Islet precursor cell (in vitro differentiated cells): ENCODE data around the gene KIF14.

Experiments used
- DNase-seq: peaks from one replicate; pipeline ENCODE4 v3.0.0-alpha.2; 2018

Gene KIF14, protein sequence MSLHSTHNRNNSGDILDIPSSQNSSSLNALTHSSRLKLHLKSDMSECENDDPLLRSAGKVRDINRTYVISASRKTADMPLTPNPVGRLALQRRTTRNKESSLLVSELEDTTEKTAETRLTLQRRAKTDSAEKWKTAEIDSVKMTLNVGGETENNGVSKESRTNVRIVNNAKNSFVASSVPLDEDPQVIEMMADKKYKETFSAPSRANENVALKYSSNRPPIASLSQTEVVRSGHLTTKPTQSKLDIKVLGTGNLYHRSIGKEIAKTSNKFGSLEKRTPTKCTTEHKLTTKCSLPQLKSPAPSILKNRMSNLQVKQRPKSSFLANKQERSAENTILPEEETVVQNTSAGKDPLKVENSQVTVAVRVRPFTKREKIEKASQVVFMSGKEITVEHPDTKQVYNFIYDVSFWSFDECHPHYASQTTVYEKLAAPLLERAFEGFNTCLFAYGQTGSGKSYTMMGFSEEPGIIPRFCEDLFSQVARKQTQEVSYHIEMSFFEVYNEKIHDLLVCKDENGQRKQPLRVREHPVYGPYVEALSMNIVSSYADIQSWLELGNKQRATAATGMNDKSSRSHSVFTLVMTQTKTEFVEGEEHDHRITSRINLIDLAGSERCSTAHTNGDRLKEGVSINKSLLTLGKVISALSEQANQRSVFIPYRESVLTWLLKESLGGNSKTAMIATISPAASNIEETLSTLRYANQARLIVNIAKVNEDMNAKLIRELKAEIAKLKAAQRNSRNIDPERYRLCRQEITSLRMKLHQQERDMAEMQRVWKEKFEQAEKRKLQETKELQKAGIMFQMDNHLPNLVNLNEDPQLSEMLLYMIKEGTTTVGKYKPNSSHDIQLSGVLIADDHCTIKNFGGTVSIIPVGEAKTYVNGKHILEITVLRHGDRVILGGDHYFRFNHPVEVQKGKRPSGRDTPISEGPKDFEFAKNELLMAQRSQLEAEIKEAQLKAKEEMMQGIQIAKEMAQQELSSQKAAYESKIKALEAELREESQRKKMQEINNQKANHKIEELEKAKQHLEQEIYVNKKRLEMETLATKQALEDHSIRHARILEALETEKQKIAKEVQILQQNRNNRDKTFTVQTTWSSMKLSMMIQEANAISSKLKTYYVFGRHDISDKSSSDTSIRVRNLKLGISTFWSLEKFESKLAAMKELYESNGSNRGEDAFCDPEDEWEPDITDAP (N-terminal part only)

DNA sequence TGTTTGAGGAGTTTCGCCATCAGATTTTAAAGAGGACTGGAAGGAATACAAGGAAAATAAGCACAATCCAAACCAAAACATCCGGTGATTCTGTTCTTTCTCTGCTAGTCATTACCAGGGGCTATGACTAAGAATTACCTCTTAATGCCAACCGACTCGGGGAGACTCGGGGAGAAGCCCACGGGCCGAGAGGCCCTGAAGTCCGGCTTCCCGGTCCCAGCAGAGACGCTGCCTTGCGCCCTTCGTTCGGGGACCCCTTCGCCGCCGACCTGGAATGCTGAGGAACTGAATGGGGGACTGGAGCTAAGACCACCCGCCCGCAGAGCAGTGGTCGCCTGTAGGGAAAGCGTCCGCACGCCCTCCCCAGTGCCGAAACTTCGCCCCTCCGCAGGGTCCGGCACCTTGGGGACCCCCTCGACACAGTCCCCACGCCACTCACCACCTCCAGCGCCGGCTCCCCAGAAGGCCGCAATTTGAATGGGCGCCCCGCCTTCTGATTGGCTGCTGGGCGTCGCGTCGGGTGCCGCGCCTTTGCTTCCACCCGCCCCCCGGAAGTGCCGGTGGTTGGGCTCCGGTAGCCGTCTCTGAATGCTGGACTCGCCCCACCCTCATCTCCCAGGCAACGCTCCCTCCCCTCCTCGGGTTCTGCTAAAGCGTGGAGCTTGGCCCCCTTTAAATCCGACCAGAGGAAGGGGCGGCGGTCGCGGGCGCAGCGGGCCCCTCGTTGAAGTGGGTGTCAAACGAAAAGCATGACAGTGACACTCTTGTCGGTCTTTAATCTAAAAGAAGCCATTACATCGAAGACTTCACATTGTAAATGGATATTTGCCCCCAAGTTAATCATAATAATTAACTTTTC lies at the start of gene KIF14:
Gene KIF14 (minus strand): TSS at position 479 of the 859 bp plus-strand sequence. CDS start 2,028 bp downstream, outside the sequence.
- peak; percentile 97 for DNase-seq

DNA sequence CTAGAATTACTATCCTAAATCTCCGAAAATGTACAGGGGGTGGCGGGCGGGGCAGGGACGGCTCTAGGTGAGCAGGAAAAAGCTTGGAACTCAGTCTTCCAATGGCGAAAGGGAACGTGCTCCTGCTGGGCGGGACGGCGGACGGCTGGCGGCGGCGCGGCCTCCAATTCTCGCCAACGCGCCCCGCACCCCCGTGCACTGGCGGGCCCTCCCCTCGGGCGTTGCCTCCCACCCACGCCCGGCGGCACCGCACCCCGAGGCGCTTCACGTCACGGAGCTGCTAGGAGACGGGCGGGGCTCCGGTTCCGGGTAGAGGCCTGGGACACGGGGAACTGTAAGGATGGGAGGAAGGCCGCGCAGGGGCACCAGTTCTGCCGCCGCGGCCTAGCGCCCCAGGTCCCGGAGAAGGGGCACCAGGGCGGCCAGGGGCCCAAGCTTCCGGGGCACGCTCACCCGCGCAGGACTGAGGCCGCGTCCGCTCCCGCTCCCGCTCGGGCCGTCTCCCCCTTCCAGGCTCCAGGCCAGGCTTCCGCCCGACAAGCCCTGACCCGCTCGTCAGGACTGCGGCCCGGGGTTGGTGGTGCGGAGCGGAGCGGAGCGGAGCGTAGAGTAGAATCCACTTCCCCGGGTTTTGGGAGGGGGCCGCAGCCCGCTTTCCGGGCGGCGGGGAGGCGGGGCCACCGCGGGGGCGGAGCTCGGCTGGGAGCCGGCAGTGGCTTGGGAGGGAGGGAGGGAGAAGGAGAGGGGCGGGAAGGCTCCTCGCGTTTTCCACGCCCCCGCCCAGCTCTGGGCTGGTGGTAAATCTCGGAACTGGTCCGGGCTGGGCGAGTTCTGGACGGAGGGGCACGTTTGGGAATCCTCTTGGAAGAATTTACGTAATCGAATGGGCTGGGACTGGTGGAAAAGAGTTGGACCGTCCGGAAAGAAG lies 49.0 kb upstream of the KIF14 start, which contains the start of gene DDX59:
Gene DDX59 (minus strand): TSS at position 594 of the 928 bp plus-strand sequence. CDS start 3,167 bp downstream, outside the sequence.
- peak; percentile 99 for DNase-seq

DNA sequence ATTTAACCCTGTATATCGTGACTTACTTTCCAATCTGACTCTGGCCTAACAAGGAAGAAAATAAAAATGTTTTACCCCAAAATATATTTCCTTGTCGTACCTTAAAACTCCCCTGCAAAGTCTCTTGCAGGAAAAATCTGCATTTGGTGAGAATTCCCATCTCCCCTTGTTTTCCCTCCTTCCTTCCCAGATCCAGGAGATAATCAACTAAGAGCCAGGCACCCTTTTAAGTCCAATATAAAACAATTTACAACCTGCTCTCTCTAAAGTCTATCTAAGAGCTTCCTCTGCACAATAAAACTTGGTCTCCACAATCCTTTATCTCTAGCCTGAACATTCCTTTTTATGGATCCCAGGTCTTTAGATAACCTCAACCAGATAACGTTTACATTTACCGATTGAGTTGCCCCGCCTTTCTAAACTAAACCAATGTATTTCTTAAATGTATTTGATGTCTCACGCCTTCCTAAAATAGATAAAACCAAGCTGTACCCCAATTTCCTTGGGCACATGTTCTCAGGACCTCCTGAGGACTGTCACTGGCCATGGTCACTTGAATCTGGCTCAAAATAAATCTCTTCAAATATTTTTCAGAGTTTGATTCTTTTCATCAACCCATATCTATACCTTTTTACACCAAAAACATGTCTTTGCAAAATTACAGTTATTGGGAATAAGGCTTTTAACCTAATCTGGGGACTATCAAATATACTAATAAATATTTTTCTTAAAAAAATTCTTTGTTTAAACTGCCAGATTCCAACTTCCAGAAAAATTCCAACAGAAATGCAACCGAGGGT lies 48.2 kb upstream of the KIF14 start:
- DNase-seq = no peak

DNA sequence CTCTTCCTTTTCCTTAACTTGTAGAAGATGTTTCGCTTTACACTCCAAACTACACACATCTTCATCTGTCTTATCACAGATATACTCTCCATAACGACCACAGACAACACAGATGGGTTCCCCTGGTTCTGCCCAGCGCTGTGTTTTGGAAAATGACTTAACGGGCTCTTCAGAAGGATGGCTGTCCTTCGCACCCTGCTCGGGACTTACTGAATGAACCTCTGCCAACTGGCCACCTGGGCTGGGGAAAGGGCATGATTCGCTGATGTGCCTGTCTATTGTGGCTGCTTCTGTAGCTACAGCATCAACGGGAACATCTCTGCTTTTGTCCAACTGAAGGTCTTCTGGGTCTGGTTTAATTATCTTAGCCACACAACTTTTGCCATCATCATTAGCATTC lies 45.8 kb upstream of the KIF14 start:
- no peak for DNase-seq

DNA sequence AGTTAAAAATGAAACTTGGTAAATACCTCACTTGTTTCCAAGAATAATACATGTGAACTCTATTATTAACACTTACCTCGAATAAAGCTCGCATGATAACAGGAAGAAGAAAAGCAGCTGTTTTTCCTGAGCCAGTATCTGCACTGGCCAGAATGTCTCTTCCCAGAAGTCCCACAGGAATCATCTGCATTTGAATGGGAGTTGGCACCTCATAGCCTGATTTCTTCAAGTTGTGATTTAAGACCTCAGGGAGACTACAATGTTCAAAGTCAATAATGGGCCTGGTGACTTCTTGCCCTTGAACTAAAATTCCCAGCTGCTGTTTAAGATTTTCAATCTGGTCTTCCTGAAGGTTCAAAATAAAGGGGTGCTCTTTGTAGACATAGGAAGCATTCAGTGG lies 45.3 kb upstream of the KIF14 start:
- no peak for DNase-seq

DNA sequence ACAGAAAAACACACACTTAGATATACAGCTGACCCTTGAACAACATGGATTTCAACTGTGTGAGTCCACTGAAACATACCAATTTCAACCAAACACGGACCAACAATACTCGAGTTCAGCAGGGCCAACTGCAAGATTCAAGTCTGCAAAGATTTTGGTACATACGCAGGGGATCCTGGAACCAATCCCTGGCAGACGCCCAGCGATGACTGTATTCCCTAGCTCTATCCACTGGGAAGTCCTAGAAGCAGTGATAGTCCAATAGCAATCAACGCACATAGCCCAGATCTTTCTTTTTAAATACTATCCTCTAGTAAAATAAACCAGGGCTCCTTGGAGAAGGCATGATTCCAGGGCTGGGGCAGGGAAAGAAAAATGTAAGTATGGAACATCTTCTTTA lies 40.2 kb upstream of the KIF14 start:
- DNase-seq = no peak

DNA sequence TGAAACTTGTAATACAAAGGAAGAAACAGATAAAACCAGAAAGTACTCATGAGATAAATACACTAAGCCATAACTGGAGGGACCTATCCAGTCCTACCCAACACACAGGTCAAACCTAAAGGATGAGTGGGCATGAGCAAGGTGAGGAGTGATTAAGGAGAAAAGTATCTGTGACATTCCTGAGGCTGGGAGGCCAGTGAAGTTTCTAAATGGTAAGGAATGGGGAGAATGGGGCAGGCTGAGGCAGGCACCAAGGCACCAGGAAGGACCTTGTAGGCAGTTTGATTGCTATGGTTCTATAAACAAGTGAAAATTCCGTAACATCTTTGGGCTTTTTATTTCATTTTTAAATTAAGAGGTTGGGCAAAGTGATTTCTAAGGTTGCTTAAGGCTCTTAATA lies 38.7 kb upstream of the KIF14 start:
- DNase-seq = peak; percentile 90

DNA sequence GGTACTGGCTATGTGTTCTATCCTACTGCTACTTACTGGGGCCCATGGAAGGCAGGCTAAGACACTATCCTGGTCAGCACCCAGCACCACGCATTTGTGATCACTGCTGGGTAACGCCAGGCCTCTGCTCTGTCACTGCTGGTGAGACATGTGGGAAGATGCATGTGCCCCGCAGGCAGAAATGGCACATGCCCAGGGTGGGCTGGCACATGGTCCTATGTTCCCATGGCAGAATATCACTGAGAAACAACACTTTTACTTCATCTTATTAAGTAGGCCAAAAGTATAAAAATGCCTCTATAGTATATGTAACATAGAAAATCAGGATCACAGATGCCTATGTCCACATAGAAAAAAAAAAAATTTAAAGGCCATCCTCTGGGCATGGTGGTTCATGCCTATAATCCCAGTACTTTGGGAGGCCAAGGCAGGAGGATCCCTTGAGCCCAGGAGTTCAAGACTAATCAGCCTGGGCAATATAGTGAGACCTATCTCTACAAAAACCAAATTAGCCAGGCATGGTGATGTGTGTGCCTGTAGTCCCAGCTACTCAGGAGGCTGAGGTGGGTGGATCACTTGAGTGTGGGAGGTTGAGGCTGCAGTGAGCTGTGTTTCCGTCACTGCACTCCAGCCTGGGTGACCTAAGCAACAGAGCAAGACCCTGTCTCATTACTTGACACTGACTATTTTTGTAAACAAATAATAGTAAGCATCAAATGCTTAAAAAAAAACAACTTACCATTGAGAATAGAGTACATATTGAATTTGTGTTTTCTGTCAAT lies 37.7 kb upstream of the KIF14 start:
- DNase-seq = no peak

DNA sequence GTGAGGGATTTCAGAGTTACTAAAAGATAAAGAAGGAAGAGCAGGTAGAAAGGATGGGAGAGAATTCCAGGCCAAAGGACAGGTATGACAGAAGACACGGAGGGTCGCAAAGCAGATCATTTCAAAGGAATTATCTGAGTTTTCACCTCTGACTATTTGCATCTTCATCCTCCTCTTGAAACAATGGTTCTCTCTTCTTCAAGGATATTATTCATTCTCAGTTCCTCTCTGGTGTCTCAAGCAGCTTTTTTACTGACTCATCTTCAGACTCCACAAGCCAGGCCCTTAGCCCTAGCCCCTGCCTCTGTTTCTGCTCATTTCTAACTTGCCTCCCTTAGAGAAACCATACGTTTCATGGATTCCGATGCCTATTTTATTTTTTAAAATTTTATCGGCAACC lies 34.1 kb upstream of the KIF14 start:
- DNase-seq = no peak

DNA sequence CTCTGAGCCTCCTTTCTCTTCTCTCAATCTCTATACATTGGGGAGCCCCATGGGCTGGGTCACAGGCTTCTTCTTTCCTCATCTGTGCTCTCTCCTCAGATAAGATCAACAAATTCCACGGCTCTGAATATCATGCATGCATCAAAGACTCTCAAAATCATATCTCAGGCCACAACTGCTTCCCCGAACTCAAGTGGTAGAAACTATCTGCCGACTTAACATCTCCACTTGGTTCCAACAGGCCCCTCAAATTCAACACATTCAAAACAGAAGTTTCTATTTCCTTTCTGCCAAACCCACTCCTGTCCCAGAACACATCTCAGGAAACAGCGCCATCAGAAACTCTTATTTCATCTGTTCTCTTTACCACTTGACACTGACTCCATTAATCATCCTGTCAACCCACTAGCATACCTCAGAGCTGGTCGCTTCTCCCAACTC lies 32.5 kb upstream of the KIF14 start:
- DNase-seq = no peak

DNA sequence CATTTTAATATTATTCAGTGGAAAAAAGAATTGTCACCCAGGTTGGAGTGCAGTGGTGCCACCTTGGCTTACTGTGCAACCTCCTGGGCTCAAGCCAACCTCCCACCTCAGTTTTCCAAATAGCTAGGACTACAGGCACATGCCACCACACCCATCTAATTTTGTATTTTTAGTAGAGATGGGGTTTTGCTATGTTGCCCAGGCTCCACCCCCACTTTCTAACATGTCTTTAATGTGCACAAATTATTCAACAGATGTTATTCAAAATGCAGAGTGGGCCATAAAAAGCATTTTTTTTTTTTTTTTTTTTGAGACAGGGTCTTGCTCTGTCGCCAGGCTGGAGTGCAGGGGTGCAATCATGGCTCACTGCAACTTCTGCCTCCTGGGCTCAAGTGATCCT lies 31.8 kb upstream of the KIF14 start:
- no peak for DNase-seq

DNA sequence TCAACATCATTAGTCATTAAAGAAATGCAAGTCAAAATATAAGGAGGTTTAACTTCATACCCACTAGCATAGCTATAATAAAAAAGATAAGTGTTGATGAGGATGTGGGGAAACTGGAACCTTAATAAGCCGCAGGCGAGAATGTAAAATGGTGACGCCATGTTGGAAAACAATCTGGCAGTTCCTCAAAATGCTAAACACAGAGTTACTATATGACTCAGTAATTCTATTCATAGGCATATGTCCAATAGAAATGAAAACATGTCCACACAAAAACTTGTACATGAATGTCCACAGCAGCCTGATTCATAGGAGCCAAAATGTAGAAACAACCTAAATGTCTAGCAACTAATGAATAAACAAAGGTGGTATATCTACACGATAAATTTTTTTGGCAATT lies 26.0 kb upstream of the KIF14 start:
- no peak for DNase-seq

DNA sequence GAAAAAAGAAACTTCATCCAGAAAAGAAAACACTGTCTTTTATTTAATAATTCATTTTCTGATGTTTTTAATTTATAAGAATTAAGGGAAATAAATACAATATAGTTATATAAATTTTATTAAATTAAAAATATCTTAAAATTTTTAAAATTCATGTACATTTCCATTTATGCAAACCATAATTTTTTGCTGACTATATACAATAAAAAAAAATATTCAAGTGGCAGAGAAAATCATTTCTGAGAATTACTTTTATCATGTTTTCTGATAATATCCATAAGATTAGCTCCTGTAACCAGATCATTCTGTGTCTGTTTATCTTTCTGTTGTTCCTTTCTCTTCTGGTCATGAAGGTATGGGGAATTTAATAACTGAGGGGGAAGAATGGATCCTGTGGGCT lies 23.5 kb upstream of the KIF14 start:
- no peak for DNase-seq

DNA sequence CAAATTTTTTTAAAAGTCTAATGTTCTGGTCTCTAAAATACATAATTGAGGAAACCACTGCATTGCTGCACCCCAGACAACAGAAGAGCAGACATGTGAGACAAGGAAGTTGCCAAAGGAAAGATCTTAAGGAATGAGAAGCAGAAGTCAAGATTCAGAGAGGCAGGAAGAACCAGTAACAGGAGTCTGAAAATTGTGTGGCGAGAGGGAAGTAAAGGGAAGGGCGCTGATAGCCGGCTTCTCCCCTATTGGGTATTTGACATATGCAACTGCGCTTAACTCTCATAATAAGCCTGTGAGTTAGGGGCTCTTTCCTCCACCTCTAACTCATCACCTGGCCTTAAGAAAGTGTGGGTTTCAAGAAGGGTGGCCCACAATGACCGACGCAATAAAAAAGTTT lies 21.9 kb upstream of the KIF14 start:
- no peak for DNase-seq

DNA sequence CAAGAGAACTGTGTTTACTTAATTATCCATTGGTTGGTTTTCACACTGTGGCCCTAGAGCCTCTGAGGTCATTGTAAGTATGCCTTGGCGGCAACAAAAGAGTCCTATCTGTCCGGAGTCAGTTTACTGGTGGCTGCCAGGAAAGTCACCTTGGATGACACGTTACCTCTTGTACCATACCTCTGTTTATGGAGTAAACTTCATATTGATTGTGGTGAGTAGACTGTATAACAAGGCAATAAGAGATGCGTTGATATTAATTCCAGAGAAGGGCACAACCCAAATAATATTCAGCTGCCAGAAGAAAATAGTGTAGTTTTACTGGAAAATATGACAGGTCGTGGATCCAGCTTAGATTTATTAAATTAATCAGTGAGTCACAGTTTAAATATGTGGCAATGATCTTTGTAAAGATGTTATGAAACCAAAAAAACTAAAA lies 20.4 kb upstream of the KIF14 start:
- DNase-seq = no peak

DNA sequence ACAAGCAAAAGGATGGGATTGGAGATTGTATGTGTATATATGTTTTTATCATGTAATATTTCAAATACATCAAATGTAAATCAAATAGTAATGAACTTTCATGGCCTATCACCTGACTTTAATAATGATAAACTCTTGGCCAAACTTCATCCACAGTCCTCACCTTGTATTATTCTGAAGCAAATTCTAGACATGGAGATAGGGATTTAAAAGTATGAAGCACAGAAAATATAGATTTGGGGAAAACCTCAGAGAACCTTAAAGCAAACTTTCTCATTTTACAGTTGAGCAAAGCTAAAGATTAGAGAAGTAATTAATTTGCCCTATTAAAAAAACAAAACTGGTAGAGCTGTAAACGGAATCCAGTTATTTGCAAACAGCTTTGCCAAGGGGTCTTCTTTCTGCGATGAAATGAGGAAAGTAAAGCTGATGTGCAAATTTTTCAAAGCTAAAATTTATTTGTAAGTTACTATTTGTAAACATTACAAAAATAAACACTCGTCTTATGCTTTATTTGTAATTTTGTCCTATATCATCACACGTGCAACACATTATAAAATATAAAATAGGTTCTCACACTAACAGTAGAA lies 19.9 kb upstream of the KIF14 start:
- DNase-seq = no peak

DNA sequence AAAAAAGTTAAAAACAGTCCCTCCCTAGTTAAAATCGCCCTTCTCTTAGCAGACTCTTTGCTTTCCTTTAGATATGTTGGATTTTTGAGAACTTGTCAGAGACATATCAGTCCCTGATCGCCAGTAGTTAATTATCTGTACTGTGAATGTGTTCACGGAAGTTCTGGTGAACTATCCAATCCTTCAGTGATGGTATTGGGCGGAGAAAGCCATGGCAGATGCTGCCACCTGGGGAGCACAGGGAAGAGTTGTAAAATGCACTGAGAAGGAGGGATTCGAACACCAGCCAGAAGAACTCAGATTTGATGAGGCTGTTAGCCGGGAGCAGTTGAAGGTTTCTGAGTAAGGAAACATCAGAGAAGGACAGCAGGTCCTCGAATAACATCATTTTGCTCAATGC lies 17.5 kb upstream of the KIF14 start:
- DNase-seq = no peak

DNA sequence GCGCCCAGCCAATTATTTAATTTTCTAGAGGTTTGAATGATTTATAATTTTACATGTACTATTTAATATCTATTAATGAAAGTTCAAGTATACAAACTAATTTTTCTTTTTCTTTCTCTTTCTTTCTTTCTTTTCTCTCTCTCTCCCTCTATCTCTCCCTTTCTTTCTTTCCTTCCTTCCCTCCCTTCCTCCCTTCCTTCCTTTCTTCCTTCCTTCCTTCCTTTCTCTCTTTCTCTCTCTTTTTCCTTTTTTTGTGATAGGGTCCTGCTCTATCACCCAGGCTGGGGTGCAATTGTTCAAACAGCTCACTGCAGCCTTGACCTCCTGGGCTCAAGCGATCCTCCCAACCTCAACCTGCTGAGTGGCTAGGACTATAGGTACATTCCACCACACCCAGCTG lies 16.1 kb upstream of the KIF14 start:
- DNase-seq = no peak
